Adipose tissue (tissue), 3 donors: Measurements from ENCODE around the gene SPOCD1. TPM values are rescaled to one million over a fixed set of nuclear protein-coding genes. Genes with fewer than 3 reads are reported as not detected.

Experiments
- H3K27ac ChIP-seq: one replicate; pipeline ENCODE4 v1.5.1; 2013; ENCODE audit warnings: low read depth, low read length
- WGBS, 3 donors: extraction: QIAGEN DNeasy Blood & Tissue Kit; methylation state at CpG; one replicate each; pipeline ENCODE4 v1.1.7; 2013; 5-methylcytosine and 5-hydroxymethylcytosine counted together
- polyA plus RNA-seq, 3 donors: library from polyadenylated mRNA; stranded (reverse); fragments of 200-250 nt; gene quantifications; one replicate each; pipeline ENCODE4 v1.2.3, GENCODE V29; 2013
- donor health status: healthy with polysubstance abuse.
- donor health status: Bipolar disorder and iron deficiency.
- donor health status: healthy.

The SPOCD1 gene
- polyA plus RNA-seq, 3 donors = 0.18 to 6.8 (median 1.0) TPM

- WGBS, 3 donors = 40 to 79% (median 75%) methylated on average over 2 of the region's 2 CpGs
- H3K27ac ChIP-seq = no peak overlapping the region
Measured at GRCh38 chr1:31768407-31768907, 47.4 kb downstream of the SPOCD1 start.

- H3K27ac ChIP-seq = no peak overlapping the region
- 79 to 82% (median 79%) methylated on average over 7 of the region's 7 CpGs for WGBS, 3 donors
Measured at GRCh38 chr1:31767225-31767624, 48.6 kb downstream of the SPOCD1 start.

GRCh38 chr1:31765516-31765915, 50.3 kb downstream of the SPOCD1 start:
- H3K27ac ChIP-seq = no peak overlapping the region
- 82 to 93% (median 84%) methylated on average over 6 of the region's 6 CpGs for WGBS, 3 donors

GRCh38 chr1:31765041-31765467, 50.8 kb downstream of the SPOCD1 start:
- WGBS, 3 donors = 27 to 57% (median 55%) methylated on average over 5 of the region's 5 CpGs
- no peak overlapping the region for H3K27ac ChIP-seq

- no peak within 1 kb of the TSS for H3K27ac ChIP-seq
- 3 to 5% (median 4%) methylated on average over 37 to 55 of the region's 59 CpGs for WGBS, 3 donors
Measured at GRCh38 chr1:31764312-31765040, 51.3 kb downstream of the SPOCD1 start, which contains the start of gene ADGRB2. Gene ADGRB2, minus strand, starts transcription at chr1:31764340. Its CDS starts 7,119 bp downstream, at chr1:31757221.

GRCh38 chr1:31763671-31764311, 52.0 kb downstream of the SPOCD1 start:
- 0 to 2% (median 1%) methylated on average over 41 to 84 of the region's 93 CpGs for WGBS, 3 donors
- no peak overlapping the region for H3K27ac ChIP-seq

GRCh38 chr1:31762726-31763670, 52.8 kb downstream of the SPOCD1 start:
- WGBS, 3 donors = 1 to 2% (median 1%) methylated on average over 50 to 60 of the region's 60 CpGs

GRCh38 chr1:31762323-31762722, 53.5 kb downstream of the SPOCD1 start:
- 26 to 36% (median 26%) methylated on average over 7 of the region's 7 CpGs for WGBS, 3 donors
- no peak overlapping the region for H3K27ac ChIP-seq

More at GRCh38 chr1:31762726-31763670, 52.8 kb downstream of the SPOCD1 start:
- H3K27ac ChIP-seq = no peak overlapping the region

GRCh38 chr1:31761883-31762282, 53.9 kb downstream of the SPOCD1 start:
- no peak overlapping the region for H3K27ac ChIP-seq
- WGBS, 3 donors = 68 to 71% (median 69%) methylated on average over 6 of the region's 6 CpGs

- no peak overlapping the region for H3K27ac ChIP-seq
Measured at GRCh38 chr1:31760471-31761470, 55.1 kb downstream of the SPOCD1 start.

GRCh38 chr1:31759298-31760023, 56.4 kb downstream of the SPOCD1 start:
- WGBS, 3 donors = 77 to 88% (median 87%) methylated on average over 10 of the region's 10 CpGs

More at GRCh38 chr1:31760471-31761470, 55.1 kb downstream of the SPOCD1 start:
- 2 to 5% (median 3%) methylated on average over 38 to 61 of the region's 63 CpGs for WGBS, 3 donors

GRCh38 chr1:31758823-31759222, 57.0 kb downstream of the SPOCD1 start:
- no peak overlapping the region for H3K27ac ChIP-seq
- 92 to 97% (median 95%) methylated on average over 7 of the region's 7 CpGs for WGBS, 3 donors

More at GRCh38 chr1:31759298-31760023, 56.4 kb downstream of the SPOCD1 start:
- no peak overlapping the region for H3K27ac ChIP-seq

GRCh38 chr1:31757989-31758388, 57.8 kb downstream of the SPOCD1 start:
- no peak overlapping the region for H3K27ac ChIP-seq
- 87 to 95% (median 95%) methylated on average over 6 of the region's 6 CpGs for WGBS, 3 donors

GRCh38 chr1:31757204-31757679, 58.6 kb downstream of the SPOCD1 start:
- H3K27ac ChIP-seq = no peak overlapping the region
- 81 to 88% (median 86%) methylated on average over 8 of the region's 8 CpGs for WGBS, 3 donors

- 92 to 97% (median 96%) methylated on average over 13 of the region's 13 CpGs for WGBS, 3 donors
- H3K27ac ChIP-seq = no peak overlapping the region
Measured at GRCh38 chr1:31756578-31756977, 59.2 kb downstream of the SPOCD1 start.

GRCh38 chr1:31755850-31756492, 59.9 kb downstream of the SPOCD1 start:
- 90 to 91% (median 91%) methylated on average over 28 to 30 of the region's 30 CpGs for WGBS, 3 donors

More at GRCh38 chr1:31755850-31756492, 59.9 kb downstream of the SPOCD1 start:
- no peak overlapping the region for H3K27ac ChIP-seq
